Breast epithelium (tissue), 3 donors: ENCODE data around the gene ANKH.

ENCODE experiments used
- CTCF ChIP-seq, 3 donors: fragments of 450-650 bp; IDR thresholded peaks; one replicate each; pipeline ENCODE4 v1.5.1; 2016 to 2017; ENCODE audit warnings: antibody characterized with exemption in 3 of 3, mild to moderate bottlenecking in 3 of 3, moderate library complexity in 3 of 3
- POLR2A ChIP-seq: fragments of 450-650 bp; IDR thresholded peaks from one replicate; pipeline ENCODE4 v1.6.1; 2016; ENCODE audit warnings: antibody characterized with exemption, mild to moderate bottlenecking, moderate library complexity

- TF ChIP-seq POLR2A (no peak), CTCF (IDR thresholded peaks at IDR 0.05) (no peak)
These were observed 127.8 kb downstream of the ANKH start for GRCh38 chr5:14743601-14744295.
